IPS-15b (cell line): ENCODE measurements around the gene FMN1.

Source experiments
- H3K27me3 ChIP-seq: one replicate; pipeline ENCODE4 v1.6.1; 2013; ENCODE audit warnings: low read length; ENCODE audit not compliant: control insufficient read depth, insufficient read depth
- H3K36me3 ChIP-seq: one replicate; pipeline ENCODE4 v1.6.1; 2013; ENCODE audit warnings: low read length; ENCODE audit not compliant: control insufficient read depth, insufficient read depth
- H3K4me1 ChIP-seq: one replicate; pipeline ENCODE4 v1.6.1; 2013; ENCODE audit warnings: mild to moderate bottlenecking, low read length; ENCODE audit not compliant: control insufficient read depth, insufficient read depth
- H3K4me3 ChIP-seq: one replicate; pipeline ENCODE4 v1.5.1; 2013; ENCODE audit warnings: low read depth, low read length
- H3K9ac ChIP-seq: one replicate; pipeline ENCODE4 v1.6.1; 2013; ENCODE audit warnings: low read depth, mild to moderate bottlenecking, low read length
- H3K9me3 ChIP-seq: one replicate; pipeline ENCODE4 v1.6.1; 2013; ENCODE audit warnings: mild to moderate bottlenecking, low read length; ENCODE audit not compliant: control insufficient read depth, insufficient read depth

Gene FMN1

GRCh38 chr15:33150971-33151370 lies 43.5 kb downstream of the FMN1 start:
- H3K4me1 ChIP-seq: no peaks in the 10 kb centered on the region
- H3K9me3 ChIP-seq: no peaks in the 10 kb centered on the region
- H3K4me3 ChIP-seq: no peak overlapping the region
- no peak overlapping the region for H3K9ac ChIP-seq
- H3K27me3 ChIP-seq: no peaks in the 10 kb centered on the region
- H3K36me3 ChIP-seq: no peaks in the 10 kb centered on the region

GRCh38 chr15:33150431-33150941 lies 44.0 kb downstream of the FMN1 start:
- H3K4me1 ChIP-seq: no peaks in the 10 kb centered on the region
- H3K27me3 ChIP-seq: no peaks in the 10 kb centered on the region
- H3K9me3 ChIP-seq: no peaks in the 10 kb centered on the region
- H3K36me3 ChIP-seq: no peaks in the 10 kb centered on the region
- no peak overlapping the region for H3K9ac ChIP-seq
- H3K4me3 ChIP-seq: no peak overlapping the region

- Histone ChIP-seq H3K36me3 (no peaks in the 10 kb centered on the region), H3K4me3 (no peak overlapping the region), H3K27me3 (no peaks in the 10 kb centered on the region), H3K9me3 (no peaks in the 10 kb centered on the region), H3K9ac (no peak overlapping the region), H3K4me1 (no peaks in the 10 kb centered on the region)
These were observed 44.6 kb downstream of the FMN1 start for GRCh38 chr15:33149919-33150318.

GRCh38 chr15:33148129-33148751 lies 46.3 kb downstream of the FMN1 start:
- Histone ChIP-seq H3K9ac (no peak overlapping the region), H3K9me3 (no peaks in the 10 kb centered on the region), H3K4me1 (no peaks in the 10 kb centered on the region), H3K4me3 (no peak overlapping the region), H3K36me3 (no peaks in the 10 kb centered on the region), H3K27me3 (no peaks in the 10 kb centered on the region)

- H3K9me3 ChIP-seq: no peaks in the 10 kb centered on the region
- H3K4me1 ChIP-seq: no peaks in the 10 kb centered on the region
- H3K27me3 ChIP-seq: no peaks in the 10 kb centered on the region
- no peaks in the 10 kb centered on the region for H3K36me3 ChIP-seq
- no peak overlapping the region for H3K4me3 ChIP-seq
- H3K9ac ChIP-seq: no peak overlapping the region
These were observed 48.5 kb downstream of the FMN1 start for GRCh38 chr15:33146051-33146450.

GRCh38 chr15:33145447-33145846 lies 49.1 kb downstream of the FMN1 start:
- no peaks in the 10 kb centered on the region for H3K9me3 ChIP-seq
- no peaks in the 10 kb centered on the region for H3K36me3 ChIP-seq
- H3K4me1 ChIP-seq: no peaks in the 10 kb centered on the region
- no peak overlapping the region for H3K9ac ChIP-seq
- no peak overlapping the region for H3K4me3 ChIP-seq
- no peaks in the 10 kb centered on the region for H3K27me3 ChIP-seq

- no peak overlapping the region for H3K9ac ChIP-seq
- no peaks in the 10 kb centered on the region for H3K9me3 ChIP-seq
These were observed 51.8 kb downstream of the FMN1 start for GRCh38 chr15:33142708-33143107.

GRCh38 chr15:33138000-33138399 lies 56.5 kb downstream of the FMN1 start:
- no peak overlapping the region for H3K9ac ChIP-seq
- no peak overlapping the region for H3K4me3 ChIP-seq
- H3K4me1 ChIP-seq: no peaks in the 10 kb centered on the region
- H3K36me3 ChIP-seq: no peaks in the 10 kb centered on the region
- H3K27me3 ChIP-seq: no peaks in the 10 kb centered on the region
- H3K9me3 ChIP-seq: no peaks in the 10 kb centered on the region

More at GRCh38 chr15:33142708-33143107, 51.8 kb downstream of the FMN1 start:
- H3K27me3 ChIP-seq: no peaks in the 10 kb centered on the region
- no peak overlapping the region for H3K4me3 ChIP-seq
- H3K36me3 ChIP-seq: no peaks in the 10 kb centered on the region
- no peaks in the 10 kb centered on the region for H3K4me1 ChIP-seq

- H3K9me3 ChIP-seq: no peaks in the 10 kb centered on the region
- H3K4me3 ChIP-seq: no peak overlapping the region
- H3K27me3 ChIP-seq: no peaks in the 10 kb centered on the region
- H3K9ac ChIP-seq: no peak overlapping the region
- H3K36me3 ChIP-seq: no peaks in the 10 kb centered on the region
- H3K4me1 ChIP-seq: no peaks in the 10 kb centered on the region
These were observed 57.4 kb downstream of the FMN1 start for GRCh38 chr15:33137101-33137500.

- Histone ChIP-seq H3K27me3 (no peaks in the 10 kb centered on the region), H3K4me3 (no peak overlapping the region), H3K9ac (no peak overlapping the region), H3K4me1 (no peaks in the 10 kb centered on the region), H3K36me3 (no peaks in the 10 kb centered on the region), H3K9me3 (no peaks in the 10 kb centered on the region)
These were observed 58.2 kb downstream of the FMN1 start for GRCh38 chr15:33136353-33136752.

- Histone ChIP-seq H3K9ac (no peak overlapping the region), H3K9me3 (no peaks in the 10 kb centered on the region), H3K36me3 (no peaks in the 10 kb centered on the region), H3K27me3 (no peaks in the 10 kb centered on the region), H3K4me1 (no peaks in the 10 kb centered on the region), H3K4me3 (no peak overlapping the region)
These were observed 59.1 kb downstream of the FMN1 start for GRCh38 chr15:33135355-33135781.

- Histone ChIP-seq H3K36me3 (no peaks in the 10 kb centered on the region), H3K9ac (no peak overlapping the region), H3K4me3 (no peak overlapping the region), H3K4me1 (no peaks in the 10 kb centered on the region), H3K9me3 (no peaks in the 10 kb centered on the region), H3K27me3 (no peaks in the 10 kb centered on the region)
These were observed 61.7 kb downstream of the FMN1 start for GRCh38 chr15:33132722-33133345.
